Vagina (tissue), 2 donors: ENCODE results near the gene CDCA8.

Source experiments
- POLR2AphosphoS5 ChIP-seq, 2 donors: sonication (generic); formaldehyde crosslinking; IDR thresholded peaks; one replicate each; pipeline ENCODE4 v1.9.0; 2017; ENCODE audit warnings: antibody characterized with exemption in 2 of 2, mild to moderate bottlenecking in 2 of 2, low read depth in 1 of 2; ENCODE audit not compliant: insufficient read depth in 1 of 2
- TF ChIP-seq, protein P1 (sequence below), 3 experiments: fragments of 450-650 bp in 2 of 3; fragments of 200-600 bp in 1 of 3; sonication (generic) in 1 of 3; IDR thresholded peaks; one replicate each; pipeline ENCODE4 v1.5.1; 2017 to 2019; ENCODE audit warnings: antibody characterized with exemption in 3 of 3, mild to moderate bottlenecking in 2 of 3, moderate library complexity in 2 of 3

- TF ChIP-seq, protein P1, sequence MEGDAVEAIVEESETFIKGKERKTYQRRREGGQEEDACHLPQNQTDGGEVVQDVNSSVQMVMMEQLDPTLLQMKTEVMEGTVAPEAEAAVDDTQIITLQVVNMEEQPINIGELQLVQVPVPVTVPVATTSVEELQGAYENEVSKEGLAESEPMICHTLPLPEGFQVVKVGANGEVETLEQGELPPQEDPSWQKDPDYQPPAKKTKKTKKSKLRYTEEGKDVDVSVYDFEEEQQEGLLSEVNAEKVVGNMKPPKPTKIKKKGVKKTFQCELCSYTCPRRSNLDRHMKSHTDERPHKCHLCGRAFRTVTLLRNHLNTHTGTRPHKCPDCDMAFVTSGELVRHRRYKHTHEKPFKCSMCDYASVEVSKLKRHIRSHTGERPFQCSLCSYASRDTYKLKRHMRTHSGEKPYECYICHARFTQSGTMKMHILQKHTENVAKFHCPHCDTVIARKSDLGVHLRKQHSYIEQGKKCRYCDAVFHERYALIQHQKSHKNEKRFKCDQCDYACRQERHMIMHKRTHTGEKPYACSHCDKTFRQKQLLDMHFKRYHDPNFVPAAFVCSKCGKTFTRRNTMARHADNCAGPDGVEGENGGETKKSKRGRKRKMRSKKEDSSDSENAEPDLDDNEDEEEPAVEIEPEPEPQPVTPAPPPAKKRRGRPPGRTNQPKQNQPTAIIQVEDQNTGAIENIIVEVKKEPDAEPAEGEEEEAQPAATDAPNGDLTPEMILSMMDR (IDR thresholded peaks at IDR 0.05), result no peak
- TF ChIP-seq POLR2AphosphoS5 (IDR thresholded peaks at IDR 0.05; ENCODE audit: insufficient read depth in 1 of 2, low read depth in 1 of 2), result no peak
These were observed 40.5 kb upstream of the CDCA8 start for GRCh38 chr1:37651803-37652202.
